GM19395 (cell line): ENCODE measurements around the gene PLCXD1.
"Not testable (repeated sequence)": the region's sequence is repeated elsewhere in the genome, so short reads cannot be mapped to it uniquely, and the experiment has no call there.

Experiments
- ATAC-seq: cut with Tn5 transposase; IDR thresholded peaks from one replicate; pipeline ENCODE4 v1.9.1; 2021; ENCODE audit warnings: mild to moderate bottlenecking, moderate library complexity; ENCODE audit not compliant: unreplicated experiment

PLCXD1 gene

DNA sequence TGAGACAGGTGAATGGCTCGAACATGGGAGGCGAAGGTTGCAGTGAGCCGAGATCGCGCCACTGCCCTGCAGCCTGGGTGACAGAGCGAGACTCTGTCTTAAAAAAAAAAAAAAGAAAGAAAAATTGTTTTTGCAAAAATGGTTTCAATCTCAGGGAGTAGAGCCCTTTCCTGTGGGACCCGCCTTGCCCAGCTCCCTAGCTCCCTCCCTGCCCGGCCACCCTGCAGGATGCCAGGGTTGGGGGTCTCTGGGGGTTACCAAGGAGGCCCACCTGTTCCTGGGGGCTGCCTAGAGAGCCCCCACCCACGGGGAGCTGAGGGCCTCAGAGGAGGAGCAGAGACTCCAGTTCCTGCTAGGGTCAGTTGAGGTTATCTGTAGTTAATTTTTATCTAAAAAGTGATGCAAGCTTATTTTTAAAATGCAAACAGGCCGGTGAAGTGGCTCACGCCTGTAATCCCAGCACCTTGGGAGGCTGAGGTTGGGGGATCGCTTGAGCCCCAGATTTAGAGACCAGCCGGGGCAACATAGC is 18.7 kb upstream of the PLCXD1 start:
- ATAC-seq = peak; percentile 70

DNA sequence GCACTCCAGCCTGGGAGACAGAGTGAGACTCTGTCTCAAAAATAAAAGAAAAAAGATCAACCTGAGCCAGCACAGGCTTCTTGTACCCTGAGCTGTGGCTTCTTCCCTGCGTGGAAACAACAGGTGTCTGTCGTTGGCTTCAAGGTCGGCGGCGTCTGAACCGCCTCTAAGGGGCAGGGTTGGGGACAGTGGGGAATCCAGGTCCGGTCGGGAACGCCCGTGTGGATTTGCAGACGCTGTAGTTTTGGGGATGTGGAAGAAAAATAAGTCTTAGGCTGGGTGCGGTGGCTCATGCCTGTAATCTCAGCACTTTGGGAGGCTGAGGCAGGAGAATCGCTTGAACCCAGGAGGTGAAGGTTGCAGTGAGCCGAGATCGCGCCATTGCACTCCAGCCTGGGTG is 17.2 kb upstream of the PLCXD1 start:
- ATAC-seq = not testable (repeated sequence)

DNA sequence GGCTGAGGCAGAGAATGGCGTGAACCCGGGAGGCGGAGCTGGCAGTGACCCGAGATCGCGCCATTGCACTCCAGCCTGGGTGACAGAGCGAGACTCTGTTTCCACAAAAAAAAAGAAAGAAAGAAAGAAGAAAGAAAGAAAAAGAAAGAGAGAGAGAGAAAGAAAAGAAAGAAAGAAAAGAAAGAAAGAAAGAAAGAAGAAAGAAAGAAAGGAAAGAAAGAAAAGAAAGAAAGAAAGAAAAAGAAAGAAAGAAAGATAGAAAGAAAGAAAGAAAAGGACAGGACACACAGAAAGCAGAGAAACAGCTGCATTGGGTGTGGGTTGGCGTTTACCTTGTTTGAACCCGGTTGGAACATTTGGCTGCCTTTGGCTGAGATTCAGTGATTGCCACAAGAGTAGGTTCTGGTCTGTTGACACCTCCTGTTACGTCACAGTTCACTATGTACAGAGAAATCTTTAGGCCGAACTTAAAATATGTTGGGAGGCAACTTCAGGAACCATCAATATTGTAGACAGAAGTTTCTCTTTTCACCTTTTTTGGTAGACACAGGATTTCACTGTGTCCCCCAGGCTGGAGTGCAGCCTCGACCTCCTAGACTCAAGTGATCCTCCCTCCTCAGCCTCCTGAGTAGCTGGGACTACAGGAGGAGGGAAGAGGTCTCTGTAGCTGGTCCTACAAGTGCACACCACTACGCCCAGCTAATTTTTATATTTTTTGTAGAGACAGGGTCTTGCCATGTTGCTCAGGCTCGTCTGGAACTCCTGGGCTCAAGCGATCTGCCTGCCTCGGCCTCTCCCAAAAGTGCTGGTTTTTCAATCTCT is 16.3 kb upstream of the PLCXD1 start:
- ATAC-seq = no peak

DNA sequence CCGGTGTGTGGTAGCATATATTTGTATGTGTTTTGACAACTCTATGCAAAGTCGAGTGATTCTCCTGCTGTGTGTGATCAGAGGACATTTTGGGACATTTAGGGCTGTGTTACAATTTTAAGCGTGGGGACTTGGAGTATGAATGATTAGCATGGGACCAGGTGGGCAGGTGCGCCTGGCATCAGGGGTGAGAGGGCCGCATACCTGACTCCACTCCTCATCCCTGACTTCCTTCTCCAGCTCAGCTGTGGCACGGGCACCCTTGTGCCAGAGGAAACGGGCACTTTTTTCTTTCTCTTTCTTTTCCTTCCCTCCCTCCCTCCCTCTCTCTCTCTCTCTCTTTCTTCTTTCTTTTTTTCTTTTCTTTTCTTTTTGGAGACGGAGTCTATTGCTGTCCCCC is 15.7 kb upstream of the PLCXD1 start:
- ATAC-seq = no peak

DNA sequence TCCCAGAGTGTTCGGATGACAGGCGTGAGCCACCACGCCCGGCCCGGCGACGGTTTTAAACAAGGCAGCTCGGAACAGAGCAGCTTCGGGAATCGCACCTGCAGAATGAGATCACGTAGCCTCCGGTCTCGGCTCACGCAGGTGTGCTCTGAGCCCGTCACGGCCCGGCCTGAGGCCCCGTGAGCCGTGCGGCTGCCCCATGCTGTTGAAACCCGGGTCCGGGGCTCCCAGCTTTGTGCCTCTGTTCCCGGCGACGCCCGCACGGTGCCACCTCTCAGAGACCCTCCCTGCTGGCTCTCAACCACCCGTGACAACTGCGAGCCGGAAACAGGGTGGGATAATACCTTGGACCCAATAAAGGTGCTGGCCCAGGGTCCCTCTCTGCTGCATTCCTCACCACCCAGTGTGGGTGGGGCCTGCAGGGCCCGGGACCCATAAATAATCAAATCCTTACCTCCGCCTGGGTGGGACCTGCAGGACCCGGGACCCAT is 13.4 kb upstream of the PLCXD1 start:
- ATAC-seq = no peak

DNA sequence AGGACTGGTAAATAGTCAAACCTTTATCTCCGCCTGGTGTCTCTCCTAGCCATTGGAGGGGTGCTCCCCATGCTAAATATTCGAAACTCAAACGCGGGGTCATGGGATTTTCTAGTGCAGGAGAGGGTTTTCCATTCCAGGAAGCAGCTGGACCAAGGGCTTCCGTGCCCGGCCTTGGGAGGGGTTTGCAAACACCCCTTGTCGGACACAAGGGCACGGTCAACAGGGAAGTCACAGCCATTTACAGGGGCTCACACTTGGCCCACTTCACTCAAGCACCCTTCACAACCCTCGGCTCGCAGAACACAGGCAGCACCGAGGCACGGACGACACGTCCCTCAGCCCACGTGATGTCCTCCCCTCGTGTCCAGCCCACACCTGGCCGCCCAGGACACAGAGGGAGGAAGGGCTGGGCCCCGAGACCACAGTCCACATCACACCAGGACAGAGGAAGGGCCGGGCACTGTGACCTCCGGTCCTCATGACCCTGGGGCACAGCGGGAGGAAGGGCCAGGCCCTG is 10.3 kb upstream of the PLCXD1 start:
- ATAC-seq = no peak

DNA sequence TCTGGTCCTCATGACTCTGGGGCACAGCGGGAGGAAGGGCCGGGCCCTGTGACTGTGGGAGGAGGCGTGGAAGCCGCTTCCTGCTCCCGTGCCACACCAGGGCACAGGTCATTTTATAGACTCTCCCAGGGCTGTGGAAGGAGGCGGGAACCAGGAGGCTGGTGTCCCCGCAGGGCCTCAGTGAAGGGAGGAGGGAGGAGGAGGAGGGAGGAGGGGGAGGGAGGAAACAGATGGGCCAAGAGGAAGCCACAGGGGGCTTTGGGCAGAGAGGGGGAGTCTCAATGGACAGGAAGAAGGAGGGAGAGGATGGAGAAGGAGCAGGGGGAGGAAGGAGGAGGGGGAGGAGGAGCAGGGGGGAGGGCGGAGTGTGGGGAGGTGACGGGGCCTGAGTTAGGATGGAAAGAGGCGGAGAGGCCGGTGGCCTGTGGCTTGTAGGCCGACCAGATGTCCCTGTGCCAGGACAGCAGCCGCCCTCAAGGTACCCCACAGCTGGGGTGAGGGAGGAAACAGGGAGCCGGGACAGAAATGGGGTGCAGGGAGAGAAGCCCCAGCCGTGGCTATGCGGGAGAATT is 6.2 kb upstream of the PLCXD1 start:
- ATAC-seq = no peak

DNA sequence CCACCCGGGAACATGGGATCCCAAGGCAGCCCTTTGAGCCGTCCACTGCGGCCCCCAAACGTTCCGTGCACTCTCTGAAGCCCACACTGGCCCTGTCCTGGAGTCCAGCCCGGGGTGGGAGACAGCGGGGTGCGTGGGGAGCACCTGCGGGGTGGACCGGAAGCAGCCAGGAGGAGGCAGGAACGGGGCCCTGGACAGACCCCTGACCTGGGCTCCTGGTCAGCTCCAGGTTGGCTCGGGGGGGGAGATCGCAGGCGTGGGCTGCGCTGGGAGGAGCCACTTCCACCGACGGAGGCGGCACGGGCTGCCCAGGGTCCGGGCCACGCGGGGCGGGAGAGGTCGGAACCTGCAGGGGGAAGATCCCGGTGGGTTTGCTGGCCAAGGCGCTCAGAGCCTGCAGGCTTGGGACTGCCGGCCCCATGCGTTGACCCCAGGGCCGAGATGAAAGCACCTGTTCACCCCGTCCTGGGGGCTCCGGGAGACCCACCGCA is 5.7 kb upstream of the PLCXD1 start:
- ATAC-seq = no peak

DNA sequence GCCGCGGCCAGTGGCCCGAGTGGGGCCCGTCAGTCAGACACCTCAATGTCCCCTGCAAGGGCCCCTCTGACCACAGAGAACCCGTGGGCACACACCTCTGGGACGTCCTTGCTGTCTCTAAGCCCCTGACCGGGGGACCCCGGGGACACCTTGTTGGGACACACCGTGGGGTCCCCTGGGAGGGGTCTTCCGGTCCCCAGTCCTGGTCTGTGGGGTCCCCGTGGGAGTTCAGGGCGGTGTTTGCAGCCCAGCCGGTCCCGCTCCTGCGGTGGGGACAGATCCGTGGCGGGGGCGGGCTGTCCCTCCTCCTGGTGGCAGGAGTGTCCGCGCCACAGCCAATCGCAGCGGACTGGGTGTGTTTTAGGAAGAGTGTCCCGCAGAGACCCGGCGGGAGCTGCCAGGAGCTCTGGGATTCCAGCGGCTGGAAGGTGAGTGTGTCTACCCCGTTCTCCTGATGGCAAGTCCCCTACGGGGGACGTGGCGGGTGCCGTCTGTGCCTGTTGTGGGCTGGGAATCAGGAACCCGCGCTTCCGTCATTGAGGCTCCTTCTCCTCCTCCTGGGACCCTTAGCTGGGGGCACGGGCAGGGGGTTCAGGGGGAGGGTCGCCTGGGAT is 5.1 kb upstream of the PLCXD1 start:
- ATAC-seq = peak; percentile 80

DNA sequence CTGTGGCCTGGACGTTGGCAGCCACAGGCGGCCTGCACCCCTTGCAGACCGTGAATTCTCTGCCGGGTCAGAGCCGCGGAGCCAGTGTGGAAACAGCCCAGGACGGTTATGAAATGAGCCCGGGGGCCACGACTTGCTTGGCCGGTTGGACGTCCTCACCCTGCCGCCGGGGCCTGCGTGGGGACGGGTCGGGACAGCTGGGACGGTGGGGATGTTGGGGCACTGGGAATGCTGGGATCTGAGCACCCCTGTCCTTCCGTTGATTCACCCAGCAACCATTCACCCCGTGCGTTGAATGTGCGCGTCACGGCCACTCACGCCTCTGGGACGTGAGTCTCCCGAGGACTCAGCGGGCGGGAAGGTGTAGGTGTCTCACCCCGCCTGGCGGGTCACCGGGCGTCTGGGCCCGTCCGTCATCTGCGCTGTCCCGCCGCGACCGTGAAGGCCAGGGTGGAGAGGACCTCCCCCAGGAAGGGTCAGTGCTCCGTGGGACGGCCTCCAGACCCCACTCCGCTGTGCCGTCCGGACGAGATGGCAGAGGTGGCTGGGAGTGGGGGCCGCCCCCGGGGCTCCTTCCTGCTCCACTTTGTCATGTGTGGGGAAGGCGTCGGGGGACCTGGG is 4.5 kb upstream of the PLCXD1 start:
- peak; percentile 42 for ATAC-seq

DNA sequence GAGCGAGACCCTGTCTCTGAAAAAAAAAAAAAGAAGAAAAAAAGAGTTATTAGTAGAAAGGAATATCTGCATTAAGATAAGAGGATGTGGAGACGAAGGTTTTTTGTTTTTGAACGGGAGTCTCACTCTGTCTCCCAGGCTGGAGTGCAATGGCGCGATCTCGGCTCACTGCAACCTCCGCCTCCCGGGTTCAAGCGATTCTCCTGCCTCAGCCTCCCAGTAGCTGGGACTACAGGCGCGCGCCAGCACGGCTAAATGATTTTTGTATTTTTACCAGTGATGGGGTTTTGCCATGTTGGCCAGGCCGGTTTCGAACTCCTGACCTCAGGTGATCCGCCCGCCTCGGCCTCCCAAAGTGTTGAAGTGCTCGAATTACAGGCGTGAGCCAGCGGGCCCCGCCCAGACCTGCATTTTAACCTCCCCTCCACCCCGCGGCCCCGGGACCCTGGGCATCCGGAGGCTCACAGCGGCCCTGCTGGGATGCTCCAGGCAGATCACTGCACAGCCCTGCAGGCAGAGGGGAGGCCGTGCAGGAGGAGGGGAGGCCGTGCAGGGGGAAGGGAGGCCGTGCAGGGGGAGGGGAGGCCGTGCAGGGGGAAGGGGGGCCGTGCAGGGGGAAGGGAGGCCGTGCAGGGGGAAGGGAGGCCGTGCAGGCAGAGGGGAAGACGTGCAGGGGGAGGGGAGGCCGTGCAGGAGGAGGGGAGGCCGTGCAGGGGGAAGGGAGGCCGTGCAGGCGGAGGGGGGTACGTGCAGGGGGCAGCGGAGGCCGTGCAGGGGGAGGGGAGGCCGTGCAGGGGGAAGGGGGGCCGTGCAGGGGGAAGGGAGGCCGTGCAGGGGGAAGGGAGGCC is 1.2 kb upstream of the PLCXD1 start:
- ATAC-seq = not testable (repeated sequence)

DNA sequence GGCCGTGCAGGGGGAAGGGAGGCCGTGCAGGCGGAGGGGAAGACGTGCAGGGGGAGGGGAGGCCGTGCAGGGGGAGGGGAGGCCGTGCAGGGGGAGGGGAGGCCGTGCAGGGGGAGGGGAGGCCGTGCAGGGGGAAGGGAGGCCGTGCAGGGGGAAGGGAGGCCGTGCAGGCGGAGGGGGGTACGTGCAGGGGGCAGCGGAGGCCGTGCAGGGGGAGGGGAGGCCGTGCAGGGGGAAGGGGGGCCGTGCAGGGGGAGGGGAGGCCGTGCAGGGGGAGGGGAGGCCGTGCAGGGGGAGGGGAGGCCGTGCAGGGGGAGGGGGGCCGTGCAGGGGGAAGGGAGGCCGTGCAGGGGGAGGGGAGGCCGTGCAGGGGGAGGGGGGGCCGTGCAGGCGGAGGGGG is 459 bp upstream of the PLCXD1 start:
- ATAC-seq = not testable (repeated sequence)

DNA sequence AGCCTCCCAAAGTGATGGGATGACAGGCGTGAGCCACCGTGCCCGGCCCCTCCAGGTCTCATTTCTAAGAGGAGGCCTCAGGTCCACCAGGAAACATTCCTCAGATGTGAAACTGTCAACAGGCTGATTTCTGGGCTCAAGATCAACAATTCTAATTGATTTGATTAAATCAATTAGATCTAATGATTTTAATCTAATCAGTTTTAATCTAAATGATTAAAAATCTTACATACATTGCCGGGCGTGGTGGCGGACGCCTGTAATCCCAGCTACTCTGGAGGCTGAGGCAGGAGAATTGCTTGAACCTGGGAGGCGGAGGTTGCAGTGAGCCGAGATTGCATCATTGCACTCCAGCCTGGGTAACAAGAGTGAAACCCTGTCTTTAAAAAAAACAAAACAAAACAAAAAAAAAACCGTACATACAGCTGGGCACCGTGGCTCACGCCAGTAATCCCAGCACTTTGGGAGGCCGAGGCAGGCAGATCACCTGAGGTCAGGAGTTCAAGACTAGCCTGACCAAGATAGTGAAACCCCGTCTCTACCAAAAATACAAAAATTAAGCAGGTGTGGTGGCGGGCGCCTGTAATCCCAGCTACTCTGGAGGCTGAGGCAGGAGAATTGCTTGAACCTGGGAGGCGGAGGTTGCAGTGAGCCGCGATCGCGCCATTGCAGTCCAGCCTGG is 960 bp downstream of the PLCXD1 start:
- ATAC-seq = not testable (repeated sequence)

DNA sequence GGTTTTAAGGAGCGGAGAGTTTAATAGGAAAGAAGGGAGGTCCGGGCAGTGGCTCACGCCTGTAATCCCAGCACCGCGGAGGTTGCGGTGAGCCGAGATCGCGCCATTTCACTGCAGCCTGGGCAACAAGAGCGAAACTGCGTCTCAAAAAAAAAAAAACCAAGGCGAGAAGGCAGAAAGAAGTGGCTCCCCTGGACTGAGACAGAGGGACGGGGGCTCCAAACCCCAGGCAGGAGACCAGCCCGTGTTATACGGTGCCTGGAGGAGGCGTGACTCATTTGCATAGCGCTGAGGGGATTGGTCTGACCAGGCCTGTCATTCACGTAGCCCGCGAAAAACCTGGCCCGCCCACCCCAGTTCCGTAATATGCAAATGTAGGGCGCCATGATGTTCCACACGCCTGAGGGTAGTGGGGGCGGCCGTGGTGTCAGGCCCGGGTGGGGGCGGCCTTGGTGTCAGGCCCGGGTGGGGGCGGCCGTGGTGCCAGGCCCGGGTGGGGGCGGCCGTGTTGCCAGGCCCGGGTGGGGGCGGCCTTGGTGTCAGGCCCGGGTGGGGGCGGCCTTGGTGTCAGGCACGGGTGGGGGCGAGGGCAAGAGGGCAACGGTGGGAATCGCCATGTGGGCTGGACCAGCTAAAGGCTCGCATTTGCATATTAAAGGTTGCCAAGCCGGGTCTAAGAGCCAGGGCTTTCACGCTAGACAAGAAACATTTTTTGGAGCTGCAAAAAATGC is 2.1 kb downstream of the PLCXD1 start:
- peak; percentile 97 for ATAC-seq

DNA sequence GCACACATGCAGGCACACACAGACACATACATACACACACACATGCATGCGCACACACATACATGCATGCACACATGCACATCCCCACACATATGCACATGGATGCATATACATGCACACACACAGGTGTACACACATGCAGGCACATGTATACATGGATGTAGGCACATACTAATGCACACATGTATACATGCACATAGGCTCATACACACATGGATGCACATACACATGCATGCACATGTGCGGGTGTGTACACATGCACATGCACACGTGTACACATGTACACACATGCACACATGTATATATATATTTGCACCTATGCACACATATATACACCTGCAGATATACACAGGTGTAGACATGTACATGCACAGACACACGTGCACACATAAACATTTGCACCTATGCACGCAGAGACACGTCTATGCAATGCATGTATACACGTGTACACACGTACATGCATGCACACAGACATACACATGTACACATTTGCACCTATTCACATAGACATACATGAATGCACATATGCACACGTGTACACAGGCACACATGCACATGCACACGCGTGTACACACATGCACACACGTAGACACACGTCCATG is 4.0 kb downstream of the PLCXD1 start:
- ATAC-seq = no peak

DNA sequence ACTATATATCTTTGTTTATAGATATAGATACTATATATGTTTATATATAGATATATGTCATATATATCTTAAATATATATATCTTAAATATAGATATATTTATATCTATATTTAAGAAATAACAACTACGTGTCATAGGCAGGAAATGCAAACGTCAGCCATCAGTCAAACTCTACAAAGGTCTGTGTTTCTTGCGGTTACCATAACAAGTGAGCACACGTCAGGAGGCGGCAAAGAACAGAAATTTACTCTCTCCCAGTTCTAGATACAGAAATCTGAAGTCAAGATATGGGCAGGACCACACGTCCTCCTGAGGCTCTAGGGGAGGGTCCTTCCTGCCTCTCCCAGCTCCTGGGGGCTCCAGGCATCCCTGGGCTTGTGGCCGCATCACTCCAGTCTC is 6.5 kb downstream of the PLCXD1 start:
- ATAC-seq = no peak

DNA sequence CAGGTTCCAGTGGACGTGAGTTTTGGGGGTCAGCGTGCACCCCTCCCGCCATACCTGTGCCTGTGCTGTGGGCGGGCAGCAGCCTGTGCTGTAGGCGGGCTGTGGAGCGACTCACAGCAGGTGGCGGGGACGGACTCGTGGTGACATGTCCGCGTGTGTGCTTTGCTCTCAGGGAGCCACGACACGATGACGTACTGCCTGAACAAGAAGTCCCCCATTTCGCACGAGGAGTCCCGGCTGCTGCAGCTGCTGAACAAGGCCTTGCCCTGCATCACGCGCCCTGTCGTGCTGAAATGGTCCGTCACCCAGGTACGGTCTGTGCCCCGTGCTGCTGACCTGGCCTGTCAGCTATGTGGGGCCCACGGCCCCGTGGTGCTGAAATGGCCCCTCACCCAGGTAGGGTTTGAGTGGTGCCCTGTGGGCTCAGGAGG is 7.4 kb downstream of the PLCXD1 start:
- no peak for ATAC-seq

DNA sequence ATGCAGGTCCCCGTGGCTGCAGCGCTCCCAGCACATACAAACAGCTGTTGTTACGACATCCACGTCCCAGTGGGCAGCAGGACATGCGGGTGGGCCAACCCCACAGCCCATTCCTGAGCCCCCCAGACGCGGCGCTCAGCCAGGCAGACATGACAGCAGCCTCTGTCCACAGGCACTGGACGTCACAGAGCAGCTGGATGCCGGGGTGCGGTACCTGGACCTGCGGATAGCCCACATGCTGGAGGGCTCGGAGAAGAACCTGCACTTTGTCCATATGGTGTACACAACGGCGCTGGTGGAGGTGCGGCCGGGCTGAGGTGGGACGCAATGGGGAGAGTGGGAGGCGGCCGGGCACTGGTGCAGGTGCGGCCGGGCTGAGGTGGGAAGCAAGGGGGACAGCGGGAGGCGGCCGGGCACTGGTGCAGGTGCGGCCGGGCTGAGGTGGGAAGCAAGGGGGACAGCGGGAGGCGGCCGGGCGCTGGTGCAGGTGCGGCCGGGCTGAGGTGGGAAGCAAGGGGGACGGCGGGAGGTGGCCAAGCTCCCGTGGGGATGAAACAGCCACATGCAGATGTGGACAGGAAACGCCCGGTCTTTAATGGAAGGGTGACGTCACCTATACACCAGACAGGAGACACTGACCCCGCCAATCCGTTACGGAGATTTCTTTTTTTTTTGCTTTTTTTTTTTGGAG is 9.4 kb downstream of the PLCXD1 start:
- no peak for ATAC-seq
